Measurements from ENCODE around the gene PDYN.

Gene PDYN

GRCh38 chr20:1951436-1952115, 42.3 kb downstream of the PDYN start:
- peak; percentile 8 for DNase-seq (ENCODE audit: low spot score)

- no peak for DNase-seq (ENCODE audit: low spot score)
Observed at GRCh38 chr20:1950836-1951235, 43.0 kb downstream of the PDYN start.

GRCh38 chr20:1949347-1950100, 44.3 kb downstream of the PDYN start:
- DNase-seq (ENCODE audit: low spot score) = peak; percentile 51

- DNase-seq (ENCODE audit: low spot score) = peak; percentile 41
Observed at GRCh38 chr20:1947535-1947846, 46.4 kb downstream of the PDYN start.

GRCh38 chr20:1946762-1947534, 46.9 kb downstream of the PDYN start:
- no peak for DNase-seq (ENCODE audit: low spot score)

- DNase-seq (ENCODE audit: low spot score) = no peak
Observed at GRCh38 chr20:1946442-1946761, 47.5 kb downstream of the PDYN start.

DNA sequence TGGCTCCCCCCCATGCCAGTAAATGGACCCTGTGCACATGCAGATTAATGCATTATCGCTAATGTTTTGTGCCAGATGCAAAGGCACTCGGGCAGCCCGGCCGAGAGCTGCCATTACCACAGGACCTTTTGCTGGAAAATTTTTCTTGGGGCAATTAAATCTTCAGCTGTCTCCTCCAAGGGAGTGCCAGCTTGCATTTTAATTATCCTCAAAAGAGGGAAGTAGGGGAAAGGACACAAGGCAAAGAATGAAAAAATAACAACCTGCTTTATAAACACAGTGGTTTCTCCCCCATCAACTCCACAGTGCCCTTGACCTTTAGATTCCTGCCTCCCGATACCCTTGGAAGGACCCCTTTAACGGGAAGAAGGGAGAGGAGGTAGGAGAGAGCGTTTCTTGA, 48.2 kb downstream of the PDYN start:
- DNase-seq (ENCODE audit: low spot score) = no peak

GRCh38 chr20:1945134-1945618, 48.7 kb downstream of the PDYN start:
- DNase-seq (ENCODE audit: low spot score) = no peak

DNA sequence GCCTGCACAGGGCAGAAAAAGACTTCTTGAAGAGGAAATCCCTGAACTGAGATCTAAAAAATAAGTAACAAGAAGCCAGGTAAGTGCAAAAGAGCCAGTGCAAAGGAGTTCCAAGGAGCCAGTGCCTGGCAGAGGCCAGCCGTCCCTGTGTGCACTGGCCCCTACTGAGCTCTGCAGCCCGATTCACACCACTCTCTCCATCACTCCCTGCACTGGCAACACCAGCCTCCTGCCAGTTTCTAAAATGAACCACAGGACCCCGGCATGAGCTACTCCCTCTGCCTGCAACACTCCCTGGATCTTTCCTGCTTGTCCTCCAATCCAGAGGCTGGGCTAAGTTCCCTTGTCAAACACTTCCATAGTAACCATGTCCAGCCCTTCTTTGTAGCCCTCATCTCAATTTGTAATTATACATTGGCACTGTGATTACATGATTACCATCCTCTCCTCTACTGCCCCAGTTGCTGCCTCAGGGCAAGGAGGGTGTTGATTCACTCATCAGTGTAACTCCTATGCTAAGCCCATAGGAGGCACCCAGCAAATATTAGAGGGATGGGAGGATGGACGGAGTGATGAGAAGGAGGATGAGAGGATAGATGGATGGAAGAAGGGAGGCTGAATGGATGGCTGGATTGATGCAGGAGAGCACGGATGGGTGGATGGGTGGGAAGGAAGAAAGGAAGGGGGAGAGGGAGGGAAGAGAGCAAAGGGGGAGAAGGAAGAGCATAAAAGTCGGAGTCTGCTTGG, 49.3 kb downstream of the PDYN start:
- DNase-seq (ENCODE audit: low spot score) = no peak

GRCh38 chr20:1943275-1944002, 50.4 kb downstream of the PDYN start:
- no peak for DNase-seq (ENCODE audit: low spot score)

DNA sequence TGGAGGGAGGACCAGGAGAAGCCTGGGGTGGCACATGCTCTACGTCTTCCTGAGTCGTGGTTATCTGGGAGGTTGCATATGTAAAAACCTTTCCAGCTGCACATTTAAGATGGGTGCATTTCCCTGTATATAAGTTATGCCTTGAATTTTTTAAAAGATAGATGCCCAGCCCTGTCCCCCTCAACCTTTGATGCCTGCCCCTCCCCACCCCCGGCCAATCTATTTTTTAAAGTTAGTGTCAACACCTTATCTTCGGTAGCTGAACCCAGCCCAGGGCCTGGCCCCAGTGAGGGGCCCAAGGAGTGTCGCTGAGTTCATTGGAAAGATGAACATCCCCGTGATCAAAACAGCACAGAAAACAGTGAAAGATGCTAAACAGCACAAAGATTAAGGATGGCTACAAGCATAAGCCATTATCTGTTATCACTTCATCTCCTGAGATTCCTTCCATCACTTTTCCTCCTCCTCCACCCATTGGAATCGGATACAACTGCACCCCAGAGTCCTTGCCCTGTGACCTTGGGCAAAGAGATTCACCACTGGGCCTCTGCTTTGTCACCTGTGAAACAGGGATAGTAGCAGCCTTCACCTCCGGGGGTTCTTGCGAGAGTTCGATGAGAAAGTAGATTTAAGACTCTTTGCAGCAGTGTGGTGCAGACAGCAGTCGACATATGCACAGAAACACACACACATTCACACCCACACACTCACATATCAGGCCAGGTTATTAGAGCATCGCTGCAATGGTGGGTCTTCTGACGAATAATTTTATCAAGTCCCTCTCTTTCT, 51.2 kb downstream of the PDYN start:
- peak; percentile 37 for DNase-seq (ENCODE audit: low spot score)

- no peak for DNase-seq (ENCODE audit: low spot score)
Observed at GRCh38 chr20:1942061-1942460, 51.8 kb downstream of the PDYN start.

DNA sequence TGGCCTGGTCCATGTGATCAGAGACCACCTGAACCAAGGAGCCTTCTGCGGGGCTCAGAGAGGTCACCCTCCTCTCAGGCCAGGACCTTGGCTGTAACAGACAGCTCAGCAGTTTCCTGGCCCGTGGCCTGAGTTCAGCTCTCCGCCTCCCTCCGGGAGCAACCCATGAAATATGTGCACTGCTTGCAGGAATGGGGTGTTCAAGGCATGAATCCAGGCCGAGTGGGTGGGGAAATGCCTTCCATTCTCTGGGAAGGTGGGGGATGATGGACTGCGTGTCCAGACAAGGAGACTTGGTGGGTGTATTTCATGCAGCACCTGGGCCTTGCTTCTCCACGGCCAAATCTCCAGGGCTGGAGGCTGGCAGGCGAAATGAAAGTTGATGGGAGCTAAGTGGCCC, 52.6 kb downstream of the PDYN start:
- DNase-seq (ENCODE audit: low spot score) = no peak

- no peak for DNase-seq (ENCODE audit: low spot score)
Observed at GRCh38 chr20:1940581-1940980, 53.3 kb downstream of the PDYN start.

DNA sequence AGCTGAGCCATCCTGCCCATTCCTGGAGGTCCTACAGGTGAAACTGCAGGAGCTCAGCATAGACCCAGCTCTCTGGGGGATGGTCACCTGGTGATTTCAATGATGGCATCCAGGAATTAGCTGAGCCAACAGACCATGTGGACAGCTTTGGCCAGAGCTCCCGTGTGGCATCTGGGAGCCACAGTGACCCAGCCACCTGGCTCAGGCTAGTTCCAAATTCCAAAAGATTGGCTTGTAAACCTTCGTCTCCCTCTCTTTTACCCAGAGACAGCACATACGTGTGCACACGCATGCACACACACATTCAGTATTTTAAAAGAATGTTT, 54.6 kb downstream of the PDYN start:
- DNase-seq (ENCODE audit: low spot score) = no peak

DNA sequence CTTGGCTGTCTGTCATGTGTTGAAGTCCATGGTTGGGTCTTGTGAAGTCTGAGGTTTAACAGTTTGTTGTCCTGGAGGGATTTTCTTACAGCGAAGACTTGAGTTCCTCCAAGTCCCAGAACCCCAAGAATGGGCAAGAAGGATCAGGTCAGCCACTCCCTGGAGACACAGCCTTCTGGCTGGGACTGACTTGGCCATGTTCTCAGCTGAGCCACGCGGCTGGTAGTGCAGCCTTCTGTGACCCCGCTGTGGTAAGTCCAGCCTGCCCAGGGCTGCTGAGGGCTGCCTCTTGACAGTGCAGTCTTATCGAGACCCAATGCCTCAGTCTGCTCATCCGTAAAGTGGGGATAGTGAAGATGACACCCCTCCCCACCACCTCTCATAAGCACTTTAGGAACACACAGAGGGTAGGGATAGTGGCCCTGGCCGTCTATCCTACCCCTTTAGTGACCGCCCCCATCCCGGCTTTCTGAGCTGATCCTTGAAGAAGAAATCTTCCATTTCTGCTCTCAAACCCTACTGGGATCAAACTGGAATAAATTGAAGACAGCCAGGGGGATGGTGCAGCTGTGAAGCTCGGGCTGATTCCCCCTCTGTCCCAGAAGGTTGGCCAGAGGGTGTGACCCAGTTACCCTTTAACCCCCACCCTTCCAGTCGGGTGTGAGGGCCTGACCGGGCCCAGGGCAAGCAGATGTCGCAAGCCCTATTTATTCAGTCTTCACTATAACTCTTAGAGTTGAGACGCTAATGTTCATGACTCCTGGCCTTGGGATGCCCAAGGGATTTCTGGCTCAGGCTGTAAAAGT, 55.2 kb downstream of the PDYN start:
- DNase-seq (ENCODE audit: low spot score) = no peak

GRCh38 chr20:1937316-1937976, 56.4 kb downstream of the PDYN start:
- DNase-seq (ENCODE audit: low spot score) = no peak

DNA sequence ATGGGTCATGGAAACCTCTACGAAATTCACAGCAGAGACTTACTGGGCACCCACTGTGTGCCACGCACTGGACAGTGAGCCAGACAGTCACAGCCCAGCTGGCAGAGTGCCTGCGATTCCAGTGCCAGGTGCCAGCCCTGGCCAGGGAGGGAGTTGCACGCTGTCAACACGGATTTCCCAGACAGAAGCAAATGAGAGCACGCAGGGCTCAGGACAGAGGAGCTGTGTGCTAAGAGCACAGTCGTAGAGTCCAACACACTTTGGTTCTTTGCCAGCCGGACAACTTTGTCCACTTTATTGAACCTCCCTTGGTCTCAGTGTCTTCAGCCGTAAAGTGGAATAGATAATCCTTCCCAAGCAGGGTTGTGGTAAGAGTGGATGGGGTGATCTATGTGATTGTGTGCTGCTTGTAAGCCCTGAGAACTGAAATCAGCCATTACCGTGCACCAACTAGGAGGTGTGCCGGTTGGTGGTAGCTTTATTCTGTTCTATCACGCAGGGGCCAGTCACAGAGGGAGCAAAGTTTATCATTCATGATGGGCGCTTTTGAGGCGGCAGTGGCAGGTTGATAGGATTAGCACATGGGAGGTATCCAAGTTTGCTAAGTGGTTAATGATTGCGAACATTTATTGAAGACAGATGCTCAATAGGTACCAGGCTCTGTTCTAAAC, 58.0 kb downstream of the PDYN start:
- DNase-seq (ENCODE audit: low spot score) = no peak

All from left forelimb (tissue), 1 donor.